Measurements from ENCODE around the gene KIF13A.

DNA sequence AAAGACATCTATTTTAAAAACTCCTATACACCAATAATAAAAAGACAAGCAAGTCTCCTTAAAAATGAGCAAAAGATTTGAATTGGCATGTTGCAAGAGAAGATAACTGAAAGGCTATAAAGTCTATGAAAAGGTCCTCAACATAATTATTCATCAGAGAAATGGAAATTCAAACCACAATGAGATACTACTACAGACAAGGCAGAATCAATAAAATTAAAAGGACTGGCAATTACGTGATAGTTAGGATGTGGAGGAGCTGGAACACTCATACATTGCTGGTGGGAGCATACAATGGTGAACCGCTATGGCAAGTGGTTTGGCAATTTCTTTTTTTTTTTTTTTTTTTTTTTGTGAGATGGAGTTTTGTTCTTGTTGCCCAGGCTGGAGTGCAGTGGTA, 43.8 kb upstream of the KIF13A start:
- TF ChIP-seq JUND (IDR thresholded peaks at IDR 0.05; ENCODE audit: low read depth, low read length) = no peak
- TF ChIP-seq, protein P1, sequence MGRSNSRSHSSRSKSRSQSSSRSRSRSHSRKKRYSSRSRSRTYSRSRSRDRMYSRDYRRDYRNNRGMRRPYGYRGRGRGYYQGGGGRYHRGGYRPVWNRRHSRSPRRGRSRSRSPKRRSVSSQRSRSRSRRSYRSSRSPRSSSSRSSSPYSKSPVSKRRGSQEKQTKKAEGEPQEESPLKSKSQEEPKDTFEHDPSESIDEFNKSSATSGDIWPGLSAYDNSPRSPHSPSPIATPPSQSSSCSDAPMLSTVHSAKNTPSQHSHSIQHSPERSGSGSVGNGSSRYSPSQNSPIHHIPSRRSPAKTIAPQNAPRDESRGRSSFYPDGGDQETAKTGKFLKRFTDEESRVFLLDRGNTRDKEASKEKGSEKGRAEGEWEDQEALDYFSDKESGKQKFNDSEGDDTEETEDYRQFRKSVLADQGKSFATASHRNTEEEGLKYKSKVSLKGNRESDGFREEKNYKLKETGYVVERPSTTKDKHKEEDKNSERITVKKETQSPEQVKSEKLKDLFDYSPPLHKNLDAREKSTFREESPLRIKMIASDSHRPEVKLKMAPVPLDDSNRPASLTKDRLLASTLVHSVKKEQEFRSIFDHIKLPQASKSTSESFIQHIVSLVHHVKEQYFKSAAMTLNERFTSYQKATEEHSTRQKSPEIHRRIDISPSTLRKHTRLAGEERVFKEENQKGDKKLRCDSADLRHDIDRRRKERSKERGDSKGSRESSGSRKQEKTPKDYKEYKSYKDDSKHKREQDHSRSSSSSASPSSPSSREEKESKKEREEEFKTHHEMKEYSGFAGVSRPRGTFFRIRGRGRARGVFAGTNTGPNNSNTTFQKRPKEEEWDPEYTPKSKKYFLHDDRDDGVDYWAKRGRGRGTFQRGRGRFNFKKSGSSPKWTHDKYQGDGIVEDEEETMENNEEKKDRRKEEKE (IDR thresholded peaks at IDR 0.05) = no peak
- TF ChIP-seq, protein P2, sequence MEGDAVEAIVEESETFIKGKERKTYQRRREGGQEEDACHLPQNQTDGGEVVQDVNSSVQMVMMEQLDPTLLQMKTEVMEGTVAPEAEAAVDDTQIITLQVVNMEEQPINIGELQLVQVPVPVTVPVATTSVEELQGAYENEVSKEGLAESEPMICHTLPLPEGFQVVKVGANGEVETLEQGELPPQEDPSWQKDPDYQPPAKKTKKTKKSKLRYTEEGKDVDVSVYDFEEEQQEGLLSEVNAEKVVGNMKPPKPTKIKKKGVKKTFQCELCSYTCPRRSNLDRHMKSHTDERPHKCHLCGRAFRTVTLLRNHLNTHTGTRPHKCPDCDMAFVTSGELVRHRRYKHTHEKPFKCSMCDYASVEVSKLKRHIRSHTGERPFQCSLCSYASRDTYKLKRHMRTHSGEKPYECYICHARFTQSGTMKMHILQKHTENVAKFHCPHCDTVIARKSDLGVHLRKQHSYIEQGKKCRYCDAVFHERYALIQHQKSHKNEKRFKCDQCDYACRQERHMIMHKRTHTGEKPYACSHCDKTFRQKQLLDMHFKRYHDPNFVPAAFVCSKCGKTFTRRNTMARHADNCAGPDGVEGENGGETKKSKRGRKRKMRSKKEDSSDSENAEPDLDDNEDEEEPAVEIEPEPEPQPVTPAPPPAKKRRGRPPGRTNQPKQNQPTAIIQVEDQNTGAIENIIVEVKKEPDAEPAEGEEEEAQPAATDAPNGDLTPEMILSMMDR (IDR thresholded peaks at IDR 0.05 in 2 of 3, conservative IDR thresholded peaks at IDR 0.05 in 1 of 3; ENCODE audit: control insufficient read depth in 2 of 3, extremely low read depth in 1 of 3, insufficient read depth in 1 of 3, low read depth in 3 of 3, low read length in 3 of 3) = no peak

All from GM12878 (cell line).